GM23338 (cell line): ENCODE measurements around the gene IDH2. TPM values are rescaled to one million over a fixed set of nuclear protein-coding genes. Genes with fewer than 3 reads are reported as not detected.

Experiments
- ATAC-seq: fragments of 200-7000 bp; cut with Tn5 transposase; 3 replicates; pipeline ENCODE4 v1.9.1; 2020
- DNase-seq: peaks from one replicate; pipeline ENCODE4 v3.0.0-alpha.2; 2015; ENCODE audit warnings: low spot score
- H2AFZ ChIP-seq: fragments of 200-600 bp; sonication (generic); 2 replicates; pipeline ENCODE4 v1.8.0; 2016; ENCODE audit warnings: antibody characterized with exemption, mild to moderate bottlenecking, moderate library complexity
- H3F3A ChIP-seq: fragments of 200-600 bp; sonication (generic); replicated peaks from 2 replicates; pipeline ENCODE4 v1.8.0; 2017; ENCODE audit warnings: antibody characterized with exemption, mixed run types, low read depth
- H3K27ac ChIP-seq: fragments of 200-600 bp; sonication (generic); 2 replicates; pipeline ENCODE4 v1.6.1; 2016; ENCODE audit warnings: low read depth
- H3K27me3 ChIP-seq: fragments of 200-600 bp; sonication (generic); 2 replicates; pipeline ENCODE4 v1.8.0; 2016; ENCODE audit warnings: mild to moderate bottlenecking, mixed run types, moderate library complexity; ENCODE audit not compliant: insufficient read depth
- H3K36me3 ChIP-seq: fragments of 200-600 bp; sonication (generic); 2 replicates; pipeline ENCODE4 v1.8.0; 2016; ENCODE audit warnings: mild to moderate bottlenecking; ENCODE audit not compliant: insufficient read depth
- H3K4me1 ChIP-seq: fragments of 200-600 bp; sonication (generic); 2 replicates; pipeline ENCODE4 v1.8.0; 2016; ENCODE audit warnings: mild to moderate bottlenecking, moderate library complexity; ENCODE audit not compliant: insufficient read depth
- H3K4me2 ChIP-seq: fragments of 200-600 bp; sonication (generic); 2 replicates; pipeline ENCODE4 v1.7.1; 2017; ENCODE audit warnings: mixed run types
- H3K4me3 ChIP-seq: fragments of 200-600 bp; sonication (generic); 2 replicates; pipeline ENCODE4 v1.6.1; 2016; ENCODE audit warnings: mixed run types
- H3K79me2 ChIP-seq: fragments of 200-600 bp; sonication (generic); replicated peaks from 2 replicates; pipeline ENCODE4 v1.8.0; 2017; ENCODE audit warnings: mild to moderate bottlenecking; ENCODE audit not compliant: insufficient read depth
- H3K9me2 ChIP-seq: fragments of 200-600 bp; sonication (generic); 2 replicates; pipeline ENCODE4 v1.8.0; 2017; ENCODE audit not compliant: insufficient read depth
- H4K20me1 ChIP-seq: fragments of 200-600 bp; sonication (generic); replicated peaks from 2 replicates; pipeline ENCODE4 v1.8.0; 2017; ENCODE audit warnings: mild to moderate bottlenecking; ENCODE audit not compliant: insufficient read depth
- H3K27ac Mint-ChIP-seq: 2 replicates; pipeline ENCODE4 v1.8.0; 2020; ENCODE audit warnings: inconsistent platforms, mild to moderate bottlenecking, moderate library complexity, mixed read lengths
- H3K27me3 Mint-ChIP-seq: 3 replicates; pipeline ENCODE4 v1.8.0; 2022; ENCODE audit warnings: low read depth, mild to moderate bottlenecking, moderate library complexity, mixed read lengths, inconsistent platforms; ENCODE audit not compliant: insufficient read depth, poor library complexity
- H3K36me3 Mint-ChIP-seq: 3 replicates; pipeline ENCODE4 v1.8.0; 2021; ENCODE audit warnings: low read depth, mild to moderate bottlenecking, inconsistent platforms, moderate library complexity, mixed read lengths
- H3K4me1 Mint-ChIP-seq: 3 replicates; pipeline ENCODE4 v1.8.0; 2020; ENCODE audit warnings: mild to moderate bottlenecking, inconsistent platforms, mixed read lengths
- H3K4me3 Mint-ChIP-seq: 3 replicates; pipeline ENCODE4 v1.8.0; 2021; ENCODE audit warnings: moderate library complexity, mild to moderate bottlenecking, inconsistent platforms, mixed read lengths
- H3K9me3 Mint-ChIP-seq: 3 replicates; pipeline ENCODE4 v1.8.0; 2020; ENCODE audit warnings: moderate library complexity, mild to moderate bottlenecking, inconsistent platforms, mixed read lengths
- CREB1 ChIP-seq: fragments of 250-450 bp; sonication (Bioruptor Pico); IDR thresholded peaks from 2 replicates; pipeline ENCODE4 v1.5.0; 2020; ENCODE audit warnings: low read depth, mild to moderate bottlenecking, moderate library complexity
- CTCF ChIP-seq, 2 experiments: fragments of 200-600 bp in 1 of 2; sonication (generic) in 1 of 2; conservative IDR thresholded peaks; 2 replicates each; pipeline versions ENCODE4 v1.5.1 to v1.6.1; 2016 to 2017; ENCODE audit warnings: antibody characterized with exemption in 2 of 2, low read depth in 2 of 2, mild to moderate bottlenecking in 2 of 2, moderate library complexity in 1 of 2
- ETS1 ChIP-seq: IDR thresholded peaks from 2 replicates; pipeline ENCODE4 v1.6.1; 2016; ENCODE audit warnings: antibody characterized with exemption
- EZH2 ChIP-seq: fragments of 200-600 bp; sonication (generic); IDR thresholded peaks from one replicate; pipeline ENCODE4 v1.8.0; 2017; ENCODE audit warnings: antibody characterized with exemption, mild to moderate bottlenecking, low read depth; ENCODE audit not compliant: unreplicated experiment
- EZH2phosphoT487 ChIP-seq: fragments of 200-600 bp; sonication (generic); IDR thresholded peaks from one replicate; pipeline ENCODE4 v1.8.1; 2018; ENCODE audit warnings: antibody characterized with exemption; ENCODE audit not compliant: unreplicated experiment
- JUNB ChIP-seq: IDR thresholded peaks from one replicate; pipeline ENCODE4 v1.6.1; 2016; ENCODE audit warnings: antibody characterized with exemption; ENCODE audit not compliant: unreplicated experiment
- NANOG ChIP-seq: IDR thresholded peaks from 2 replicates; pipeline ENCODE4 v1.6.1; 2016; ENCODE audit warnings: antibody characterized with exemption, borderline replicate concordance
- POLR2AphosphoS5 ChIP-seq: IDR thresholded peaks from 2 replicates; pipeline ENCODE4 v1.6.1; 2016; ENCODE audit warnings: antibody characterized with exemption, low read depth
- REST ChIP-seq: IDR thresholded peaks from one replicate; pipeline ENCODE4 v1.6.1; 2018; ENCODE audit warnings: antibody characterized with exemption; ENCODE audit not compliant: unreplicated experiment
- STAT1 ChIP-seq: IDR thresholded peaks from one replicate; pipeline ENCODE4 v1.6.1; 2016; ENCODE audit warnings: antibody characterized with exemption; ENCODE audit not compliant: unreplicated experiment
- ZNF114 ChIP-seq: fragments of 250-450 bp; sonication (Bioruptor Pico); IDR thresholded peaks from 2 replicates; pipeline ENCODE4 v1.5.0; 2020; ENCODE audit warnings: mild to moderate bottlenecking, moderate library complexity
- ZNF331 ChIP-seq: fragments of 250-450 bp; sonication (Bioruptor Pico); IDR thresholded peaks from 2 replicates; pipeline ENCODE4 v1.5.0; 2020; ENCODE audit warnings: low read depth, mild to moderate bottlenecking, moderate library complexity
- ZNF462 ChIP-seq: fragments of 250-450 bp; sonication (Bioruptor Pico); IDR thresholded peaks from 2 replicates; pipeline ENCODE4 v1.5.0; 2020; ENCODE audit warnings: mild to moderate bottlenecking, moderate library complexity
- polyA plus RNA-seq: library from polyadenylated mRNA; unstranded; fragments of >200 nt; fragmentation: Nextera tagmentation; extraction: Ambion mirVana; gene quantifications from 2 replicates; pipeline ENCODE4 v1.2.1, GENCODE V29; 2016
- total RNA-seq: library from RNA; depleted of rRNA; stranded (reverse); fragments of >200 nt; shearing (Covaris generic); gene quantifications from 2 replicates; pipeline ENCODE4 v1.2.3, GENCODE V29; 2014

IDH2 gene
- total and polyA plus RNA-seq, 2 experiments from 2014 or later = 54.9 to 64.0 TPM

- Histone ChIP-seq H3K4me2 (no peak overlapping the region), H3K27me3 (no peaks in the 10 kb centered on the region), H3K36me3 (no peaks in the 10 kb centered on the region), H2AFZ (no peak overlapping the region), H3K79me2 (no peaks in the 10 kb centered on the region), H3K27ac (no peak overlapping the region), H3K4me1 (no peaks in the 10 kb centered on the region), H3K9me2 (no peaks in the 10 kb centered on the region; the same call in 1 of the 2 replicates), H3K4me3 (no peak overlapping the region), H4K20me1 (peaks cover 5% of the 10 kb centered on the region; the same call in 1 of the 2 replicates), H3F3A (no peaks in the 10 kb centered on the region; the same call in 1 of the 2 replicates)
- TF ChIP-seq POLR2AphosphoS5 (no peak), EZH2 (no peak), ETS1 (no peak), CTCF (conservative IDR thresholded peaks at IDR 0.05; ENCODE audit: low read depth in 2 of 2) (no peak), EZH2phosphoT487 (no peak), CREB1 (CRISPR knock-in tag) (no peak), ZNF331 (CRISPR knock-in tag) (no peak), JUNB (no peak), NANOG (no peak), REST (no peak), ZNF462 (CRISPR knock-in tag) (no peak), STAT1 (no peak), ZNF114 (CRISPR knock-in tag) (no peak)
- ATAC-seq = no peak
- peaks cover 38% of the 10 kb centered on the region for H3K36me3 Mint-ChIP-seq
- peaks cover 12% of the 10 kb centered on the region for H3K27me3 Mint-ChIP-seq
- no peak overlapping the region for H3K27ac Mint-ChIP-seq
- H3K9me3 Mint-ChIP-seq = no peaks in the 10 kb centered on the region
- peaks cover 2% of the 10 kb centered on the region; the same call in 2 of the 3 replicates for H3K4me1 Mint-ChIP-seq
- H3K4me3 Mint-ChIP-seq = no peak overlapping the region
- no peak for DNase-seq
These were observed 17.3 kb downstream of the IDH2 start for GRCh38 chr15:90084876-90085423.
